LNCaP clone FGC (cell line): ENCODE measurements around the gene ZFAND3.

ENCODE experiments used
- DNase-seq: peaks from one replicate; pipeline ENCODE4 v3.0.0-alpha.2; 2011; ENCODE audit warnings: low read depth
- H3K4me3 ChIP-seq: 2 replicates; pipeline ENCODE4 v1.5.1; 2011; ENCODE audit warnings: mild to moderate bottlenecking, low read depth, low read length, control low read depth
- CTCF ChIP-seq: IDR thresholded peaks from 2 replicates; pipeline ENCODE4 v1.5.1; 2012; ENCODE audit warnings: mild to moderate bottlenecking; ENCODE audit not compliant: control insufficient read depth, insufficient read depth; ENCODE audit errors: extremely low read depth

ZFAND3 gene

GRCh38 chr6:37981626-37982025, 162.1 kb downstream of the ZFAND3 start:
- no peak for TF ChIP-seq CTCF
- no peak overlapping the region for H3K4me3 ChIP-seq

GRCh38 chr6:37982317-37982716, 162.8 kb downstream of the ZFAND3 start:
- no peak for DNase-seq
- no peak for TF ChIP-seq CTCF
- no peak overlapping the region for H3K4me3 ChIP-seq

More at GRCh38 chr6:37981626-37982025, 162.1 kb downstream of the ZFAND3 start:
- no peak for DNase-seq

- no peak for DNase-seq
- no peak for TF ChIP-seq CTCF
- H3K4me3 ChIP-seq = no peak overlapping the region
Observed at GRCh38 chr6:37983720-37984501, 164.4 kb downstream of the ZFAND3 start.

- DNase-seq = no peak
- TF ChIP-seq CTCF = no peak
- no peak overlapping the region for H3K4me3 ChIP-seq
Observed at GRCh38 chr6:37984578-37984977, 165.1 kb downstream of the ZFAND3 start.

- H3K4me3 ChIP-seq = no peak overlapping the region
- no peak for DNase-seq
- no peak for TF ChIP-seq CTCF
Observed at GRCh38 chr6:37985355-37985754, 165.8 kb downstream of the ZFAND3 start.

- DNase-seq = no peak
- no peak for TF ChIP-seq CTCF
- no peak overlapping the region for H3K4me3 ChIP-seq
Observed at GRCh38 chr6:37987018-37987417, 167.5 kb downstream of the ZFAND3 start.

- no peak overlapping the region for H3K4me3 ChIP-seq
- no peak for DNase-seq
- TF ChIP-seq CTCF = no peak
Observed at GRCh38 chr6:37987559-37987958, 168.0 kb downstream of the ZFAND3 start.
